ENCODE data around the gene GPM6B.

The GPM6B gene

GRCh38 chrX:13791559-13791958, 25.3 kb downstream of the GPM6B start:
- TF ChIP-seq POLR2AphosphoS5 (IDR thresholded peaks at IDR 0.05; ENCODE audit: low read depth) (no peak), CTCF (IDR thresholded peaks at IDR 0.05; ENCODE audit: insufficient read depth, low read length) (no peak), GABPA (IDR thresholded peaks at IDR 0.05; ENCODE audit: low read depth) (no peak), SPI1 (IDR thresholded peaks at IDR 0.05; ENCODE audit: borderline replicate concordance, low read depth) (no peak)
- TF ChIP-seq, protein P1, sequence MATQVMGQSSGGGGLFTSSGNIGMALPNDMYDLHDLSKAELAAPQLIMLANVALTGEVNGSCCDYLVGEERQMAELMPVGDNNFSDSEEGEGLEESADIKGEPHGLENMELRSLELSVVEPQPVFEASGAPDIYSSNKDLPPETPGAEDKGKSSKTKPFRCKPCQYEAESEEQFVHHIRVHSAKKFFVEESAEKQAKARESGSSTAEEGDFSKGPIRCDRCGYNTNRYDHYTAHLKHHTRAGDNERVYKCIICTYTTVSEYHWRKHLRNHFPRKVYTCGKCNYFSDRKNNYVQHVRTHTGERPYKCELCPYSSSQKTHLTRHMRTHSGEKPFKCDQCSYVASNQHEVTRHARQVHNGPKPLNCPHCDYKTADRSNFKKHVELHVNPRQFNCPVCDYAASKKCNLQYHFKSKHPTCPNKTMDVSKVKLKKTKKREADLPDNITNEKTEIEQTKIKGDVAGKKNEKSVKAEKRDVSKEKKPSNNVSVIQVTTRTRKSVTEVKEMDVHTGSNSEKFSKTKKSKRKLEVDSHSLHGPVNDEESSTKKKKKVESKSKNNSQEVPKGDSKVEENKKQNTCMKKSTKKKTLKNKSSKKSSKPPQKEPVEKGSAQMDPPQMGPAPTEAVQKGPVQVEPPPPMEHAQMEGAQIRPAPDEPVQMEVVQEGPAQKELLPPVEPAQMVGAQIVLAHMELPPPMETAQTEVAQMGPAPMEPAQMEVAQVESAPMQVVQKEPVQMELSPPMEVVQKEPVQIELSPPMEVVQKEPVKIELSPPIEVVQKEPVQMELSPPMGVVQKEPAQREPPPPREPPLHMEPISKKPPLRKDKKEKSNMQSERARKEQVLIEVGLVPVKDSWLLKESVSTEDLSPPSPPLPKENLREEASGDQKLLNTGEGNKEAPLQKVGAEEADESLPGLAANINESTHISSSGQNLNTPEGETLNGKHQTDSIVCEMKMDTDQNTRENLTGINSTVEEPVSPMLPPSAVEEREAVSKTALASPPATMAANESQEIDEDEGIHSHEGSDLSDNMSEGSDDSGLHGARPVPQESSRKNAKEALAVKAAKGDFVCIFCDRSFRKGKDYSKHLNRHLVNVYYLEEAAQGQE (IDR thresholded peaks at IDR 0.05; ENCODE audit: insufficient replicate concordance, low read depth): no peak
- DNase-seq (ENCODE audit: low read depth in 1 of 2, low spot score in 1 of 2): no peak
- no peaks in the 10 kb centered on the region for H3K27me3 ChIP-seq (ENCODE audit: insufficient read depth, poor library complexity, severe bottlenecking)
- H3K27ac ChIP-seq (replicated peaks): no peak overlapping the region
- no peak overlapping the region for H3K4me3 ChIP-seq (replicated peaks; ENCODE audit: insufficient read depth, low read length)

- Histone ChIP-seq H3K27ac (replicated peaks) (no peak overlapping the region), H3K27me3 (ENCODE audit: insufficient read depth, poor library complexity, severe bottlenecking) (no peaks in the 10 kb centered on the region), H3K4me3 (replicated peaks; ENCODE audit: insufficient read depth, low read length) (no peak overlapping the region)
- DNase-seq (ENCODE audit: low read depth in 1 of 2, low spot score in 1 of 2): no peak
- TF ChIP-seq GABPA (IDR thresholded peaks at IDR 0.05; ENCODE audit: low read depth) (no peak), POLR2AphosphoS5 (IDR thresholded peaks at IDR 0.05; ENCODE audit: low read depth) (no peak), SPI1 (IDR thresholded peaks at IDR 0.05; ENCODE audit: borderline replicate concordance, low read depth) (no peak), CTCF (IDR thresholded peaks at IDR 0.05; ENCODE audit: insufficient read depth, low read length) (no peak)
- TF ChIP-seq, protein P1 (IDR thresholded peaks at IDR 0.05; ENCODE audit: insufficient replicate concordance, low read depth): no peak
Measured at GRCh38 chrX:13791145-13791544, 25.7 kb downstream of the GPM6B start.

DNA sequence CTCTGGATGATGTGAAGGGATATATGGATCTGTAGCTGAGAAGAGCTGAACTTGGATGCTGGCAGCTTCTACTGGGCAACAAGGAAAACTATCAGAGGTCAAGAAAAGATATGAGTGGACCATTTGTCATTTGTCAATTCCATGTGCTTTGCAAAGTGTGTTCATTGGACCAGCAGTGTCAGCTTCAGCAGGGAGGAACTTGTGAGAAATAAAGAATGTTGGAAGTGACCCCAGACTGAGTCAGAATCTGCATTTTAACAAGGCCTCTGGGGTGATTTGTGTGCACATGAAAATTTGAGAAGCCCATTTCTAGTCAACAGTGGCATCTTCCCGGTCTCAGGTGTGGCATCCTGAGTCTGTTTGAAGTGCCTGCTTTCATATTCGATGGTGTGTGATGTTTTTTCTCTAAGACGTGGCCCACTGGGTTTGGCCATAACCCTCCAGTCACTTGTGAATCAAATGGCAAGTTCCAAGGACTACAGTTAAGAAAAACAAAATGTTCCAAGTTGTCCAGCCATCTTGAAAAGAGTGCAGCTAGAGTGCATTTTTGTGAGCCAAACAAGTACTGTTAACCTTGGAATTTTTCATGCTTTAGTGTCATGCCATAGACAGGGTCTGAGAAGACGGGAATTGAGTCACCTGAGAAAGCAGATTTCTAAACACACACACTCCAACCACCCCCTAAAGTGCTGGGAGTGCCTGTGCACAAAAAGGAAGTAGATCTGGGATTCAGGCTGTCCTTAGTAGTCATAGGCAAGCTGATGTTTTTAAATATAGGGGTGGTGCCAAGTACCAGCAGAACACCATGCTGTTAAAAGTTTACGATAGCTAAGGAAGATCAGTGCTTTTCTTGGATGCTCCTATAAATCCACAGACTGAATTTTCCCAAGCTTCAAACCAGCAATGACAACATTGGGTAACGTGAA, 26.4 kb downstream of the GPM6B start:
- Histone ChIP-seq H3K27ac (replicated peaks) (no peak overlapping the region), H3K4me3 (replicated peaks; ENCODE audit: insufficient read depth, low read length) (no peak overlapping the region), H3K27me3 (ENCODE audit: insufficient read depth, poor library complexity, severe bottlenecking) (no peaks in the 10 kb centered on the region)
- no peak for TF ChIP-seq GABPA (IDR thresholded peaks at IDR 0.05; ENCODE audit: low read depth)
- no peak for TF ChIP-seq CTCF (IDR thresholded peaks at IDR 0.05; ENCODE audit: insufficient read depth, low read length)
- no peak for TF ChIP-seq SPI1 (IDR thresholded peaks at IDR 0.05; ENCODE audit: borderline replicate concordance, low read depth)
- no peak for TF ChIP-seq POLR2AphosphoS5 (IDR thresholded peaks at IDR 0.05; ENCODE audit: low read depth)
- TF ChIP-seq, protein P1 (IDR thresholded peaks at IDR 0.05; ENCODE audit: insufficient replicate concordance, low read depth): no peak
- no peak for DNase-seq (ENCODE audit: low read depth in 1 of 2, low spot score in 1 of 2)
